WTC11 (cell line): ENCODE data around the gene FOXRED2. TPM values are rescaled to one million over a fixed set of nuclear protein-coding genes. Genes with fewer than 3 reads are reported as not detected.
A peak's percentile ranks its signal among the peaks of the same experiment; 100 is the strongest.

Experiments
- ATAC-seq: fragments of 200-7000 bp; cut with Tn5 transposase; 2 replicates; pipeline ENCODE4 v1.10.0; 2021; ENCODE audit warnings: mild to moderate bottlenecking, moderate library complexity
- CTCF ChIA-PET: fragments of 300-600 bp; sonication (Branson Sonifier 250); formaldehyde crosslinking; loops from one replicate; lab custom pipeline; 2021; ENCODE audit warnings: antibody characterized with exemption; lab: Charles Lee
- POLR2A ChIA-PET: fragments of 350-600 bp; sonication (Branson Sonifier 250); formaldehyde crosslinking; loops from one replicate; lab custom pipeline; 2021; ENCODE audit warnings: antibody characterized with exemption; lab: Charles Lee
- DNase-seq: peaks from one replicate; pipeline ENCODE4 v3.0.0; 2021; ENCODE audit warnings: low spot score
- H3K27ac Mint-ChIP-seq: 2 replicates; pipeline ENCODE4 v1.8.0; 2021; ENCODE audit warnings: mixed read lengths
- H3K27me3 Mint-ChIP-seq: 2 replicates; pipeline ENCODE4 v1.8.0; 2021; ENCODE audit warnings: low read depth, mild to moderate bottlenecking, moderate library complexity, mixed read lengths
- H3K36me3 Mint-ChIP-seq: 2 replicates; pipeline ENCODE4 v1.8.0; 2021; ENCODE audit warnings: mixed read lengths
- H3K4me1 Mint-ChIP-seq: 2 replicates; pipeline ENCODE4 v1.8.0; 2022; ENCODE audit warnings: mixed read lengths
- H3K4me3 Mint-ChIP-seq: 2 replicates; pipeline ENCODE4 v1.8.0; 2021; ENCODE audit warnings: mild to moderate bottlenecking, moderate library complexity, mixed read lengths
- H3K9me3 Mint-ChIP-seq: 2 replicates; pipeline ENCODE4 v1.8.0; 2021; ENCODE audit warnings: mixed read lengths
- CBFB ChIP-seq: sonication (generic); formaldehyde crosslinking; IDR thresholded peaks from 2 replicates; pipeline ENCODE4 v1.8.1; 2022; ENCODE audit warnings: mild to moderate bottlenecking, low read depth, missing genetic modification reagents
- CTCF ChIP-seq: fragments of 200-600 bp; IDR thresholded peaks from 2 replicates; pipeline ENCODE4 v1.8.0; 2022; ENCODE audit warnings: antibody characterized with exemption
- ESRRA ChIP-seq: sonication (generic); formaldehyde crosslinking; IDR thresholded peaks from 2 replicates; pipeline ENCODE4 v1.8.1; 2022; ENCODE audit warnings: mild to moderate bottlenecking, missing genetic modification reagents, borderline replicate concordance
- FOXJ3 ChIP-seq: sonication (generic); formaldehyde crosslinking; IDR thresholded peaks from 2 replicates; pipeline ENCODE4 v1.9.0; 2021; ENCODE audit warnings: missing genetic modification reagents, mild to moderate bottlenecking, borderline replicate concordance
- FOXP1 ChIP-seq: sonication (generic); formaldehyde crosslinking; IDR thresholded peaks from 2 replicates; pipeline ENCODE4 v1.8.0; 2022; ENCODE audit warnings: missing genetic modification reagents, mild to moderate bottlenecking, moderate library complexity, borderline replicate concordance
- IRF1 ChIP-seq: sonication (generic); formaldehyde crosslinking; IDR thresholded peaks from 2 replicates; pipeline ENCODE4 v1.8.0; 2023; ENCODE audit warnings: missing genetic modification reagents
- MAX ChIP-seq: sonication (generic); formaldehyde crosslinking; IDR thresholded peaks from 2 replicates; pipeline ENCODE4 v1.8.0; 2022; ENCODE audit warnings: mild to moderate bottlenecking, missing genetic modification reagents
- RORB ChIP-seq: fragments of 250-450 bp; sonication (Bioruptor Pico); IDR thresholded peaks from 2 replicates; pipeline ENCODE4 v1.9.0; 2021; ENCODE audit warnings: mild to moderate bottlenecking
- SP1 ChIP-seq: sonication (generic); formaldehyde crosslinking; conservative IDR thresholded peaks from 2 replicates; pipeline ENCODE4 v1.8.1; 2022; ENCODE audit warnings: missing genetic modification reagents
- ZNF317 ChIP-seq: sonication (generic); formaldehyde crosslinking; IDR thresholded peaks from 2 replicates; pipeline ENCODE4 v1.8.1; 2023; ENCODE audit warnings: low read depth, mild to moderate bottlenecking, moderate library complexity, missing genetic modification reagents, borderline replicate concordance
- ZNF423 ChIP-seq: fragments of 250-450 bp; sonication (Bioruptor Pico); IDR thresholded peaks from 2 replicates; pipeline ENCODE4 v2.1.2; 2022; ENCODE audit warnings: mild to moderate bottlenecking, moderate library complexity
- ZNF532 ChIP-seq: fragments of 250-450 bp; sonication (Bioruptor Pico); IDR thresholded peaks from 2 replicates; pipeline ENCODE4 v1.9.0; 2021; ENCODE audit warnings: mild to moderate bottlenecking, borderline replicate concordance
- total RNA-seq: library from RNA; stranded (reverse); gene quantifications from 3 replicates; pipeline ENCODE4 v1.2.3, GENCODE V29; 2021
- TF ChIP-seq, protein P1 (sequence below): fragments of 250-450 bp; sonication (Bioruptor Pico); IDR thresholded peaks from 2 replicates; pipeline ENCODE4 v1.9.0; 2021; ENCODE audit warnings: moderate library complexity, mild to moderate bottlenecking, inconsistent platforms, borderline replicate concordance
- TF ChIP-seq, protein P2 (sequence below): sonication (generic); formaldehyde crosslinking; IDR thresholded peaks from 2 replicates; pipeline ENCODE4 v1.8.0; 2023; ENCODE audit warnings: mild to moderate bottlenecking, missing genetic modification reagents
- TF ChIP-seq, protein P3 (sequence below): sonication (generic); formaldehyde crosslinking; IDR thresholded peaks from 2 replicates; pipeline ENCODE4 v1.8.1; 2022; ENCODE audit warnings: low read depth, missing genetic modification reagents, borderline replicate concordance
- TF ChIP-seq, protein P4 (sequence below): sonication (generic); formaldehyde crosslinking; IDR thresholded peaks from 2 replicates; pipeline ENCODE4 v1.8.0; 2023; ENCODE audit warnings: missing genetic modification reagents, mild to moderate bottlenecking, borderline replicate concordance

The FOXRED2 gene
- total RNA-seq, 1 experiment from 2014 or later = 20.1 TPM

- TF ChIP-seq RORB (CRISPR knock-in tag) (no peak), SP1 (CRISPR knock-in tag) (no peak), MAX (CRISPR knock-in tag) (no peak)
- TF ChIP-seq, protein P1, sequence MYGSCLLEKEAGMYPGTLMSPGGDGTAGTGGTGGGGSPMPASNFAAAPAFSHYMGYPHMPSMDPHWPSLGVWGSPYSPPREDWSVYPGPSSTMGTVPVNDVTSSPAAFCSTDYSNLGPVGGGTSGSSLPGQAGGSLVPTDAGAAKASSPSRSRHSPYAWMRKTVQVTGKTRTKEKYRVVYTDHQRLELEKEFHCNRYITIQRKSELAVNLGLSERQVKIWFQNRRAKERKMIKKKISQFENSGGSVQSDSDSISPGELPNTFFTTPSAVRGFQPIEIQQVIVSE = no peak
- TF ChIP-seq, protein P2, sequence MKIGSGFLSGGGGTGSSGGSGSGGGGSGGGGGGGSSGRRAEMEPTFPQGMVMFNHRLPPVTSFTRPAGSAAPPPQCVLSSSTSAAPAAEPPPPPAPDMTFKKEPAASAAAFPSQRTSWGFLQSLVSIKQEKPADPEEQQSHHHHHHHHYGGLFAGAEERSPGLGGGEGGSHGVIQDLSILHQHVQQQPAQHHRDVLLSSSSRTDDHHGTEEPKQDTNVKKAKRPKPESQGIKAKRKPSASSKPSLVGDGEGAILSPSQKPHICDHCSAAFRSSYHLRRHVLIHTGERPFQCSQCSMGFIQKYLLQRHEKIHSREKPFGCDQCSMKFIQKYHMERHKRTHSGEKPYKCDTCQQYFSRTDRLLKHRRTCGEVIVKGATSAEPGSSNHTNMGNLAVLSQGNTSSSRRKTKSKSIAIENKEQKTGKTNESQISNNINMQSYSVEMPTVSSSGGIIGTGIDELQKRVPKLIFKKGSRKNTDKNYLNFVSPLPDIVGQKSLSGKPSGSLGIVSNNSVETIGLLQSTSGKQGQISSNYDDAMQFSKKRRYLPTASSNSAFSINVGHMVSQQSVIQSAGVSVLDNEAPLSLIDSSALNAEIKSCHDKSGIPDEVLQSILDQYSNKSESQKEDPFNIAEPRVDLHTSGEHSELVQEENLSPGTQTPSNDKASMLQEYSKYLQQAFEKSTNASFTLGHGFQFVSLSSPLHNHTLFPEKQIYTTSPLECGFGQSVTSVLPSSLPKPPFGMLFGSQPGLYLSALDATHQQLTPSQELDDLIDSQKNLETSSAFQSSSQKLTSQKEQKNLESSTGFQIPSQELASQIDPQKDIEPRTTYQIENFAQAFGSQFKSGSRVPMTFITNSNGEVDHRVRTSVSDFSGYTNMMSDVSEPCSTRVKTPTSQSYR (CRISPR knock-in tag) = no peak
- TF ChIP-seq, protein P3, sequence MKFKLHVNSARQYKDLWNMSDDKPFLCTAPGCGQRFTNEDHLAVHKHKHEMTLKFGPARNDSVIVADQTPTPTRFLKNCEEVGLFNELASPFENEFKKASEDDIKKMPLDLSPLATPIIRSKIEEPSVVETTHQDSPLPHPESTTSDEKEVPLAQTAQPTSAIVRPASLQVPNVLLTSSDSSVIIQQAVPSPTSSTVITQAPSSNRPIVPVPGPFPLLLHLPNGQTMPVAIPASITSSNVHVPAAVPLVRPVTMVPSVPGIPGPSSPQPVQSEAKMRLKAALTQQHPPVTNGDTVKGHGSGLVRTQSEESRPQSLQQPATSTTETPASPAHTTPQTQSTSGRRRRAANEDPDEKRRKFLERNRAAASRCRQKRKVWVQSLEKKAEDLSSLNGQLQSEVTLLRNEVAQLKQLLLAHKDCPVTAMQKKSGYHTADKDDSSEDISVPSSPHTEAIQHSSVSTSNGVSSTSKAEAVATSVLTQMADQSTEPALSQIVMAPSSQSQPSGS = no peak
These were observed 40.6 kb downstream of the FOXRED2 start (continued) for GRCh38 chr22:36466258-36466657.

DNA sequence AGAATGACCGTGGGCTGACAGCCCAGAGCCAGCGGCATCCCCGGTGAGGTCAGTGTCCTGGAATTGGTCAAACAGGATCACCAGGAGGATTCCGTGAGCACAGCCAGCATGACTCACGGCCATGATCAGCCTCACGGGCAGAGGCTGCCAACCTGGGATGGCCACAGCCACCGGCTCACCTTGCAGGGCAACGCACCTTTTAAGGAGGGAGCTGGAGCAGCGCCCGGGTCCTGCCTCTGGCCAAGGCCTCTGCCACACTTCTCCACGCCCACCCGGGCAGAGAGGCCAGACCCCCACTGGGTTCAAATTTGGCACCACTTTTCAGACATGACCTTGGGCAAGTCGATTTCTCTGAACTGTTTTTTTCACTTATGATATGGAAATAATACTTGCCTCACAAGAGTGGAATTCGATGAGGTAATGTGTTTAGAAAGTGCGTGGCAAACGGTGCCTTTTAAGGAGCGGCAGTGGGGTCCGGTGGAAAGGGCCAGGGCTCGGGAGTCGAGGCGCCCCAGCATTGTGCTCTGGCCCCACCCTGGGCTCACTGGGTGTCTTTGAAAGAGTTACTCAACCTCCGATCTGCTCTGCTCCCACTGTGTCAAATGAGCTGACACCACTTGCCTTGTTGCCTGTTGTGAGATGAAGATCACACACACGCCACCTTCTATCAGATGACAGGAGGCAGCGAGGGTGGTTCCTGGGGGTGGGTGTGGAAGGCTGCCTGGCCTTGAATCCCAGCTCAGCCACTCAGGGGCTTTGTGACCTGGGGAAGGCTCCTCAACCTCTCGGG is 41.4 kb downstream of the FOXRED2 start:
- Mint-ChIP-seq H3K27ac (peak overlapping the region; percentile 70), H3K36me3 (no peaks in the 10 kb centered on the region), H3K27me3 (no peaks in the 10 kb centered on the region; the same call in none of the 2 replicates), H3K4me1 (peaks cover 21% of the 10 kb centered on the region), H3K4me3 (no peak overlapping the region), H3K9me3 (no peaks in the 10 kb centered on the region)
- POLR2A ChIA-PET = no interaction called here
- no peak for DNase-seq
- no peak for ATAC-seq
- CTCF ChIA-PET = interaction anchor here (1.2 kb wide), 1 partner anchor 21 kb away, joined by 5 read pairs; no protein-coding TSS in a partner anchor
- TF ChIP-seq ZNF423 = no peak
- TF ChIP-seq FOXP1 (CRISPR knock-in tag) = no peak
- no peak for TF ChIP-seq ZNF317 (CRISPR knock-in tag)
- TF ChIP-seq, protein P4, sequence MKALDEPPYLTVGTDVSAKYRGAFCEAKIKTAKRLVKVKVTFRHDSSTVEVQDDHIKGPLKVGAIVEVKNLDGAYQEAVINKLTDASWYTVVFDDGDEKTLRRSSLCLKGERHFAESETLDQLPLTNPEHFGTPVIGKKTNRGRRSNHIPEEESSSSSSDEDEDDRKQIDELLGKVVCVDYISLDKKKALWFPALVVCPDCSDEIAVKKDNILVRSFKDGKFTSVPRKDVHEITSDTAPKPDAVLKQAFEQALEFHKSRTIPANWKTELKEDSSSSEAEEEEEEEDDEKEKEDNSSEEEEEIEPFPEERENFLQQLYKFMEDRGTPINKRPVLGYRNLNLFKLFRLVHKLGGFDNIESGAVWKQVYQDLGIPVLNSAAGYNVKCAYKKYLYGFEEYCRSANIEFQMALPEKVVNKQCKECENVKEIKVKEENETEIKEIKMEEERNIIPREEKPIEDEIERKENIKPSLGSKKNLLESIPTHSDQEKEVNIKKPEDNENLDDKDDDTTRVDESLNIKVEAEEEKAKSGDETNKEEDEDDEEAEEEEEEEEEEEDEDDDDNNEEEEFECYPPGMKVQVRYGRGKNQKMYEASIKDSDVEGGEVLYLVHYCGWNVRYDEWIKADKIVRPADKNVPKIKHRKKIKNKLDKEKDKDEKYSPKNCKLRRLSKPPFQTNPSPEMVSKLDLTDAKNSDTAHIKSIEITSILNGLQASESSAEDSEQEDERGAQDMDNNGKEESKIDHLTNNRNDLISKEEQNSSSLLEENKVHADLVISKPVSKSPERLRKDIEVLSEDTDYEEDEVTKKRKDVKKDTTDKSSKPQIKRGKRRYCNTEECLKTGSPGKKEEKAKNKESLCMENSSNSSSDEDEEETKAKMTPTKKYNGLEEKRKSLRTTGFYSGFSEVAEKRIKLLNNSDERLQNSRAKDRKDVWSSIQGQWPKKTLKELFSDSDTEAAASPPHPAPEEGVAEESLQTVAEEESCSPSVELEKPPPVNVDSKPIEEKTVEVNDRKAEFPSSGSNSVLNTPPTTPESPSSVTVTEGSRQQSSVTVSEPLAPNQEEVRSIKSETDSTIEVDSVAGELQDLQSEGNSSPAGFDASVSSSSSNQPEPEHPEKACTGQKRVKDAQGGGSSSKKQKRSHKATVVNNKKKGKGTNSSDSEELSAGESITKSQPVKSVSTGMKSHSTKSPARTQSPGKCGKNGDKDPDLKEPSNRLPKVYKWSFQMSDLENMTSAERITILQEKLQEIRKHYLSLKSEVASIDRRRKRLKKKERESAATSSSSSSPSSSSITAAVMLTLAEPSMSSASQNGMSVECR (CRISPR knock-in tag) = no peak
- no peak for TF ChIP-seq IRF1 (CRISPR knock-in tag)
- no peak for TF ChIP-seq ESRRA
- no peak for TF ChIP-seq CTCF
- TF ChIP-seq ZNF532 = no peak
- no peak for TF ChIP-seq CBFB (CRISPR knock-in tag)
- no peak for TF ChIP-seq FOXJ3 (CRISPR knock-in tag)
- no peak for TF ChIP-seq MAX (CRISPR knock-in tag)
